HCT116 (cell line): Measurements from ENCODE around the gene TLR2. TPM values are rescaled to one million over a fixed set of nuclear protein-coding genes. Genes with fewer than 3 reads are reported as not detected.

Source experiments
- ATAC-seq: fragments of 200-7000 bp; cut with Tn5 transposase; 2 replicates; pipeline ENCODE4 v1.9.1; 2020; ENCODE audit warnings: mild to moderate bottlenecking, moderate library complexity
- BruUV-seq: library from RNA; stranded (reverse); fragments of 400-500 nt; replicated peaks from 2 replicates; lab custom pipeline; 2021; lab: Mats Ljungman, UMichigan
- CTCF ChIA-PET: fragments of 300-600 bp; sonication (Branson Sonifier 250); formaldehyde crosslinking; loops from one replicate; lab custom pipeline; 2021; ENCODE audit warnings: antibody characterized with exemption; lab: Charles Lee
- POLR2A ChIA-PET: fragments of 300-600, 350-600 bp; sonication (Branson Sonifier 250); formaldehyde crosslinking; loops from one replicate; lab custom pipeline; 2021; ENCODE audit warnings: antibody characterized with exemption; lab: Charles Lee
- RAD21 ChIA-PET, 2 experiments: fragments of 300-600 bp; sonication (Branson Sonifier 250); formaldehyde crosslinking; loops; one replicate each; lab custom pipeline; 2023; ENCODE audit warnings: low total read pairs in 2 of 2; ENCODE audit not compliant: uncharacterized antibody in 2 of 2, unreplicated experiment in 2 of 2, low non-redundant PET in 1 of 2; lab: Charles Lee
- DNase-seq: peaks from one replicate; pipeline ENCODE4 v3.0.0-alpha.2; 2010; ENCODE audit warnings: low read depth, low spot score
- H2AFZ ChIP-seq: fragments of 200-600 bp; shearing (Covaris generic), sonication (generic); 2 replicates; pipeline ENCODE4 v1.6.1; 2017; ENCODE audit warnings: low read depth, mixed run types, mixed read lengths, antibody characterized with exemption, low read length; ENCODE audit not compliant: poor library complexity, severe bottlenecking
- H3K27ac ChIP-seq: 2 replicates; pipeline ENCODE4 v1.5.1; 2012; ENCODE audit warnings: low read depth, low read length
- H3K27me3 ChIP-seq: fragments of 200-600 bp; sonication (generic); 2 replicates; pipeline ENCODE4 v1.6.1; 2016; ENCODE audit warnings: mixed run types, low read length, mixed read lengths; ENCODE audit not compliant: insufficient read depth
- H3K36me3 ChIP-seq, 2 experiments: fragments of 200-500 bp in 1 of 2; fragments of 200-600 bp in 1 of 2; sonication (Bioruptor generic) in 1 of 2; sonication (generic) in 1 of 2; 2 replicates each; pipeline versions ENCODE4 v1.5.1 to v1.6.1; 2014 to 2016; ENCODE audit warnings: low read length in 2 of 2, inconsistent platforms in 1 of 2, mixed read lengths in 1 of 2, mixed run types in 1 of 2; ENCODE audit not compliant: insufficient read depth in 2 of 2, control insufficient read depth in 1 of 2
- H3K4me1 ChIP-seq, 2 experiments: fragments of 200-600 bp in 1 of 2; sonication (generic) in 1 of 2; 2 replicates each; pipeline versions ENCODE4 v1.5.1 to v1.6.1; 2012 to 2017; ENCODE audit warnings: low read length in 2 of 2, inconsistent platforms in 1 of 2, mild to moderate bottlenecking in 1 of 2, mixed read lengths in 1 of 2, mixed run types in 1 of 2, moderate library complexity in 1 of 2; ENCODE audit not compliant: insufficient read depth in 2 of 2, control insufficient read depth in 1 of 2
- H3K4me2 ChIP-seq: fragments of 200-600 bp; sonication (generic); 2 replicates; pipeline ENCODE4 v1.6.1; 2017; ENCODE audit warnings: mixed run types, low read length, mixed read lengths
- H3K4me3 ChIP-seq, 2 experiments: fragments of 200-600 bp in 1 of 2; sonication (generic) in 1 of 2; replicated peaks in 1 of 2; 2 replicates each; pipeline ENCODE4 v1.5.1; 2011 to 2016; ENCODE audit warnings: low read length in 2 of 2, control low read depth in 1 of 2, low read depth in 1 of 2, mild to moderate bottlenecking in 1 of 2, mixed read lengths in 1 of 2, mixed run types in 1 of 2
- H3K79me2 ChIP-seq: fragments of 200-600 bp; sonication (generic); 2 replicates; pipeline ENCODE4 v1.6.1; 2017; ENCODE audit warnings: mild to moderate bottlenecking, mixed run types, low read length, moderate library complexity, mixed read lengths; ENCODE audit not compliant: insufficient read depth
- H3K9ac ChIP-seq: fragments of 200-600 bp; sonication (generic); 2 replicates; pipeline ENCODE4 v1.6.1; 2016; ENCODE audit warnings: low read length, mixed read lengths
- H3K9me2 ChIP-seq: fragments of 200-600 bp; sonication (generic), shearing (Covaris generic); 2 replicates; pipeline ENCODE4 v1.6.1; 2017; ENCODE audit warnings: mixed run types, mild to moderate bottlenecking, moderate library complexity; ENCODE audit not compliant: insufficient read depth
- H3K9me3 ChIP-seq, 2 experiments: fragments of 200-500 bp in 1 of 2; fragments of 200-600 bp in 1 of 2; sonication (Bioruptor generic) in 1 of 2; sonication (generic) in 1 of 2; 2 replicates each; pipeline ENCODE4 v1.6.1; 2014 to 2017; ENCODE audit warnings: low read length in 2 of 2, mixed read lengths in 2 of 2, inconsistent platforms in 1 of 2, low read depth in 1 of 2, mild to moderate bottlenecking in 1 of 2, mixed run types in 1 of 2, moderate library complexity in 1 of 2; ENCODE audit not compliant: control insufficient read depth in 1 of 2, insufficient read depth in 1 of 2
- H4K20me1 ChIP-seq: fragments of 200-600 bp; sonication (generic), shearing (Covaris generic); 2 replicates; pipeline ENCODE4 v1.6.1; 2017; ENCODE audit warnings: mixed run types, mild to moderate bottlenecking, moderate library complexity; ENCODE audit not compliant: insufficient read depth
- CBX3 ChIP-seq: IDR thresholded peaks from 2 replicates; pipeline ENCODE4 v1.6.1; 2012; ENCODE audit warnings: low read depth
- CEBPB ChIP-seq: IDR thresholded peaks from 2 replicates; pipeline ENCODE4 v1.6.1; 2012; ENCODE audit warnings: low read depth
- EGR1 ChIP-seq: IDR thresholded peaks from 2 replicates; pipeline ENCODE4 v1.6.1; 2012; ENCODE audit warnings: low read depth
- EZH2 ChIP-seq: fragments of 200-600 bp; sonication (generic); IDR thresholded peaks from 2 replicates; pipeline ENCODE4 v1.6.1; 2017; ENCODE audit warnings: antibody characterized with exemption, mixed run types
- EZH2phosphoT487 ChIP-seq: fragments of 200-600 bp; IDR thresholded peaks from 2 replicates; pipeline ENCODE4 v1.6.1; 2018; ENCODE audit warnings: antibody characterized with exemption, borderline replicate concordance
- JUND ChIP-seq: IDR thresholded peaks from 2 replicates; pipeline ENCODE4 v1.6.1; 2012
- POLR2A ChIP-seq: IDR thresholded peaks from 2 replicates; pipeline ENCODE4 v1.7.0; 2011; ENCODE audit warnings: borderline replicate concordance; ENCODE audit not compliant: insufficient read depth, insufficient read length; ENCODE audit errors: extremely low read depth
- POLR2AphosphoS5 ChIP-seq: IDR thresholded peaks from 2 replicates; pipeline ENCODE4 v1.6.1; 2011; ENCODE audit warnings: mild to moderate bottlenecking, low read depth, low read length, moderate library complexity
- RAD21 ChIP-seq: IDR thresholded peaks from 2 replicates; pipeline ENCODE4 v1.6.1; 2012; ENCODE audit warnings: low read depth, mild to moderate bottlenecking
- SIN3A ChIP-seq: IDR thresholded peaks from 2 replicates; pipeline ENCODE4 v1.6.1; 2012; ENCODE audit warnings: low read depth
- SP1 ChIP-seq: IDR thresholded peaks from 2 replicates; pipeline ENCODE4 v1.6.1; 2012; ENCODE audit warnings: low read depth
- SRF ChIP-seq: IDR thresholded peaks from 2 replicates; pipeline ENCODE4 v1.6.1; 2012; ENCODE audit warnings: low read depth
- TCF7L2 ChIP-seq: IDR thresholded peaks from 2 replicates; pipeline ENCODE4 v1.7.0; 2011; ENCODE audit warnings: borderline replicate concordance, inconsistent platforms; ENCODE audit not compliant: insufficient read depth, insufficient read length; ENCODE audit errors: extremely low read depth
- YY1 ChIP-seq: IDR thresholded peaks from 2 replicates; pipeline ENCODE4 v1.6.1; 2011; ENCODE audit warnings: low read length, low read depth, moderate library complexity, mild to moderate bottlenecking; ENCODE audit not compliant: insufficient replicate concordance; ENCODE audit errors: extremely low read depth
- ZFX ChIP-seq: fragments of 450-650 bp; IDR thresholded peaks from 2 replicates; pipeline ENCODE4 v1.6.1; 2017
- intact Hi-C: fragments of 100-400 bp; cut with micrococcal nuclease; formaldehyde crosslinking; loops from 2 replicates; pipeline ENCODE4 v1.10.0; 2022
- total RNA-seq: library from RNA; stranded (reverse); gene quantifications from one replicate; pipeline ENCODE4 v1.2.1, GENCODE V29; 2021; ENCODE audit not compliant: unreplicated experiment
- TF ChIP-seq, protein P1 (sequence below): IDR thresholded peaks from 2 replicates; pipeline ENCODE4 v1.6.1; 2012; ENCODE audit warnings: low read depth
- TF ChIP-seq, protein P2 (sequence below): IDR thresholded peaks from 2 replicates; pipeline ENCODE4 v1.6.1; 2012
- TF ChIP-seq, protein P3 (sequence below): IDR thresholded peaks from 2 replicates; pipeline ENCODE4 v1.6.1; 2012

The TLR2 gene
- total RNA-seq, 1 experiment from 2014 or later, result 0.12 TPM

DNA sequence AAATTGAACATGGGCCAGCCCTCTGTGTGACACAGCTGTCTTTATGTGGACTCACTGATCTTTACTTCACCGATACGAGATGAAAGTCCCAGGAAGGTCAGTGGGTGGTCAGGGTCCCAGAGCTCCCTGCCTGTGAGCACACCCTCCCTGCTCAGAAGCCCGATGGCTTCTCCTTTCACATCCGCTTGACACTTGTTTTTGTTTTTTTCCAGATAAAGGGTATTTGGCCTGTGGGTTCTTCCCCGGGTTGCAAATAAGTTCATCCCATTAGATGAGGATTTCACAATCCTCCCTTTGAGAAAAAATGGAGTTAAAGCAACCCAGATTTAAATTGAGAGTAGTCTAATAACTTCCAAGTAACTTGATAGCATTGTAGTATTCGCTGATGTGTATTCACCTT is 48.2 kb upstream of the TLR2 start:
- Histone ChIP-seq H3K9me2 (no peaks in the 10 kb centered on the region), H3K4me3 (no peak overlapping the region), H3K79me2 (no peaks in the 10 kb centered on the region), H3K27ac (no peak overlapping the region), H3K9me3 (no peaks in the 10 kb centered on the region), H2AFZ (no peak overlapping the region), H3K4me2 (no peak overlapping the region), H4K20me1 (no peaks in the 10 kb centered on the region), H3K36me3 (peaks cover 0 to 7% of the 10 kb centered on the region in 2 experiments; a peak in 2 of 4 replicates), H3K27me3 (no peaks in the 10 kb centered on the region), H3K4me1 (no peaks in the 10 kb centered on the region), H3K9ac (no peak overlapping the region)
- no peak for TF ChIP-seq POLR2AphosphoS5
- TF ChIP-seq SRF, result no peak
- TF ChIP-seq, protein P1, sequence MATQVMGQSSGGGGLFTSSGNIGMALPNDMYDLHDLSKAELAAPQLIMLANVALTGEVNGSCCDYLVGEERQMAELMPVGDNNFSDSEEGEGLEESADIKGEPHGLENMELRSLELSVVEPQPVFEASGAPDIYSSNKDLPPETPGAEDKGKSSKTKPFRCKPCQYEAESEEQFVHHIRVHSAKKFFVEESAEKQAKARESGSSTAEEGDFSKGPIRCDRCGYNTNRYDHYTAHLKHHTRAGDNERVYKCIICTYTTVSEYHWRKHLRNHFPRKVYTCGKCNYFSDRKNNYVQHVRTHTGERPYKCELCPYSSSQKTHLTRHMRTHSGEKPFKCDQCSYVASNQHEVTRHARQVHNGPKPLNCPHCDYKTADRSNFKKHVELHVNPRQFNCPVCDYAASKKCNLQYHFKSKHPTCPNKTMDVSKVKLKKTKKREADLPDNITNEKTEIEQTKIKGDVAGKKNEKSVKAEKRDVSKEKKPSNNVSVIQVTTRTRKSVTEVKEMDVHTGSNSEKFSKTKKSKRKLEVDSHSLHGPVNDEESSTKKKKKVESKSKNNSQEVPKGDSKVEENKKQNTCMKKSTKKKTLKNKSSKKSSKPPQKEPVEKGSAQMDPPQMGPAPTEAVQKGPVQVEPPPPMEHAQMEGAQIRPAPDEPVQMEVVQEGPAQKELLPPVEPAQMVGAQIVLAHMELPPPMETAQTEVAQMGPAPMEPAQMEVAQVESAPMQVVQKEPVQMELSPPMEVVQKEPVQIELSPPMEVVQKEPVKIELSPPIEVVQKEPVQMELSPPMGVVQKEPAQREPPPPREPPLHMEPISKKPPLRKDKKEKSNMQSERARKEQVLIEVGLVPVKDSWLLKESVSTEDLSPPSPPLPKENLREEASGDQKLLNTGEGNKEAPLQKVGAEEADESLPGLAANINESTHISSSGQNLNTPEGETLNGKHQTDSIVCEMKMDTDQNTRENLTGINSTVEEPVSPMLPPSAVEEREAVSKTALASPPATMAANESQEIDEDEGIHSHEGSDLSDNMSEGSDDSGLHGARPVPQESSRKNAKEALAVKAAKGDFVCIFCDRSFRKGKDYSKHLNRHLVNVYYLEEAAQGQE, result no peak
- TF ChIP-seq POLR2A, result no peak
- no peak for TF ChIP-seq TCF7L2
- no peak for TF ChIP-seq JUND
- TF ChIP-seq EZH2, result no peak
- TF ChIP-seq CBX3, result no peak
- TF ChIP-seq, protein P2, sequence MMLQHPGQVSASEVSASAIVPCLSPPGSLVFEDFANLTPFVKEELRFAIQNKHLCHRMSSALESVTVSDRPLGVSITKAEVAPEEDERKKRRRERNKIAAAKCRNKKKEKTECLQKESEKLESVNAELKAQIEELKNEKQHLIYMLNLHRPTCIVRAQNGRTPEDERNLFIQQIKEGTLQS, result no peak
- no peak for TF ChIP-seq SIN3A
- no peak for TF ChIP-seq EZH2phosphoT487
- no peak for TF ChIP-seq SP1
- TF ChIP-seq ZFX, result no peak
- no peak for TF ChIP-seq CEBPB
- TF ChIP-seq, protein P3, sequence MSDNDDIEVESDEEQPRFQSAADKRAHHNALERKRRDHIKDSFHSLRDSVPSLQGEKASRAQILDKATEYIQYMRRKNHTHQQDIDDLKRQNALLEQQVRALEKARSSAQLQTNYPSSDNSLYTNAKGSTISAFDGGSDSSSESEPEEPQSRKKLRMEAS, result no peak
- TF ChIP-seq YY1, result no peak
- no peak for TF ChIP-seq RAD21
- TF ChIP-seq EGR1, result no peak
- RAD21 ChIA-PET, result no interaction called here
- intact Hi-C loops, result loop anchor here (1.0 kb wide), 1 partner anchor 114 kb away; no protein-coding TSS in a partner anchor
- no peak for DNase-seq
- BruUV-seq, result no TSS peak
- CTCF ChIA-PET, result interaction anchor here (3.3 kb wide), 1 partner anchor 114 kb away, joined by 17 read pairs; no protein-coding TSS in a partner anchor
- POLR2A ChIA-PET, result no interaction called here
- no peak for ATAC-seq
